Esophagus mucosa (tissue), 1 donor: ENCODE results near the gene LMF2. TPM values are rescaled to one million over a fixed set of nuclear protein-coding genes. Genes with fewer than 3 reads are reported as not detected.
A peak's percentile ranks its signal among the peaks of the same experiment; 100 is the strongest.

Experiments
- ATAC-seq: fragments of 200-7000 bp; cut with Tn5 transposase; one replicate; pipeline ENCODE4 v1.9.1; 2020
- total RNA-seq: library from RNA; stranded (reverse); gene quantifications from one replicate; pipeline ENCODE4 v1.2.4, GENCODE V29; 2023
- donor health status: DM: yes; HTN: yes; CAD: no.

The LMF2 gene
- total RNA-seq, 1 donor from 2014 or later, result 43.7 TPM

- no peak for ATAC-seq
These were observed 43.1 kb downstream of the LMF2 start for GRCh38 chr22:50464451-50464850.

- ATAC-seq, result no peak
These were observed 44.2 kb downstream of the LMF2 start for GRCh38 chr22:50463188-50463900.

- no peak for ATAC-seq
These were observed 45.4 kb downstream of the LMF2 start for GRCh38 chr22:50461979-50462540.

DNA sequence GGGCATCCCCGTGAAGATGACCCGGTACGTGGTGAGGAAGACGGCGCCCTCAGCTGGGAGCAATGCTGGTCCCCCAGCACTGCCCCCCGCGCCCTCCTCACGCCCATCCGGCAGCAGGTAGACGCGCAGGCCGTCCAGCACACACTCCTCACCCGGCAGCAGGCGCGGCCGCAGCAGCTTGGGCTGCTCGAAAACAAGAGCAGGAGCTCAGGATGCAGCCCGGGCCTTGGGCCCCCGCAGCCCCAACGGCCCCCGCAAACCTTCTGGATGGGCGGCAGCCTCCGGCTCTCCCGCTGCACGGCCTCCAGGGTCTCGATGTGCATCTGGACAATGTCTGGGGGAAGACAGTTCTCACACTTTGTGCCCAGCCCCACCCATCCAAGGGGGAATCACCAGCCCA, 46.0 kb downstream of the LMF2 start:
- no peak for ATAC-seq

DNA sequence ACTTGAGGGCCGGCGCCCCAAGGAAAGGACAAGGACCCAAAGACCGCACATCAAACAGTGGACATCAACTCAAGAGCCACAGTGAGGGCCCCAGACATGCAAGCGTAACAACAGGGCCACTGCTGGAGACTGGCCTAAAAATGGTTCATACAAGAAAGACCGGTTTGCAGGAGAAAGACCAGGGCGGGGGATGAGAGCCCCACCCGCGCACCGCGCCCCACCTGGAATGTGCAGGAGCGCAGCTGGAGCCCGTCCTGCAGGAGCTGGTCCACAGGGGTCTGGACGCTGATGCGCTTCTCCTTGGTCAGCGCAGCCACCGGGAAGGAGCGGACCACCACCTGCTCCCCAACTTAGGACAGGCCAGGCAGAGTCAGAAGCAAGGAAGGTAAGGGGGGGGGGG, 46.6 kb downstream of the LMF2 start:
- peak; percentile 85 for ATAC-seq

DNA sequence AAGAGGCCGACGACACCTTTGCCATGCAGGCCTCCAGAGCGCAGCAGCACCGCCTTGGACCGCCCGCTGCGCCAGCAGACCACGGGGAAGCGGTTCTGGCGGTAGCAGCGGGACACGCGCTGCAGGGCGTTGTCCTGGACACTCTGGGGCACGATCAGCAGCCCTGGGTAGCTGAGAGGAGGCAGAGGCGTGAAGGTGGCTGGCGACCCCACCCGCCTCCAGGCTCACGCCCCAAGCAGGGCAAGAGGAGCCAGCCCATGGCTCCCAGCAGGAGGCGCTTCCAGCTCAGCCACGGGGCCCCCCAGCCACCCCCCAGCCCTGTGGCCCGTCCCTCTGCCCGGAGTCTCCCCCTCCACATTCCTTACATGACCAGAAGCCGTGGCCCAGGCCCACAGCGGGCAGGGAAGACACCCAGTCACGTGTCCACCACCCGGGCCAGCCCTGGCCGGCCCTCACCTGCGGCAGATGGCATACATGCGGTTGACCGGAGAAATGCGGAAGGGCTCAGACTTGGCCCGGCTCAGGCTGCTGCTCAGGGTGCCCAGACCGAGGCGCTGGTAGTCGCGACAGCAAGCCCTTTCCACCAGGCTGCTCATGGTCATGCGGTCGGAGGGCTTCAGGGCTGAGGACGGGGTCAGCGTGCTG, 47.9 kb downstream of the LMF2 start:
- ATAC-seq, result no peak

GRCh38 chr22:50459016-50459415, 48.5 kb downstream of the LMF2 start:
- ATAC-seq, result no peak

- ATAC-seq, result no peak
These were observed 50.9 kb downstream of the LMF2 start for GRCh38 chr22:50456466-50457234.

DNA sequence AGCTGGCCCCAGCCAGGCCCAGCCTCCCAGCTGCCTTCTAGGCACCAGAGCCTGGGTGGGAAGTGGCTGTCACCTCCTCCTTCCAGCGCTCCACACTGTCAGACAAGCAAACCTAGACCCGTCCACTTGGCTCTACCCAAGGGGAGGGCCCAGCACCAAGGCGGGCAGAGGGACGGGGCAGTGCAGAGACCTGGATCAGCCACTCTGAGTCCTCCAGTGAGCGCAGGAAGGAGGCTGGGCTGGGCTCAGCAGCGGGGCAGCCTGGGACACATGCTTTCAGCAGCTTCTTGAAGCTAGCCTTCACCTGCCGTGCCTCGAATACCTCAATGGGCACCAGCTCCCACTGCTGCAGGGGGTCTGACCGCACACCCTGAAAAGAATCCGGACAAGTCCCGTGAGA, 51.5 kb downstream of the LMF2 start:
- no peak for ATAC-seq

- no peak for ATAC-seq
These were observed 52.3 kb downstream of the LMF2 start for GRCh38 chr22:50455201-50455600.

DNA sequence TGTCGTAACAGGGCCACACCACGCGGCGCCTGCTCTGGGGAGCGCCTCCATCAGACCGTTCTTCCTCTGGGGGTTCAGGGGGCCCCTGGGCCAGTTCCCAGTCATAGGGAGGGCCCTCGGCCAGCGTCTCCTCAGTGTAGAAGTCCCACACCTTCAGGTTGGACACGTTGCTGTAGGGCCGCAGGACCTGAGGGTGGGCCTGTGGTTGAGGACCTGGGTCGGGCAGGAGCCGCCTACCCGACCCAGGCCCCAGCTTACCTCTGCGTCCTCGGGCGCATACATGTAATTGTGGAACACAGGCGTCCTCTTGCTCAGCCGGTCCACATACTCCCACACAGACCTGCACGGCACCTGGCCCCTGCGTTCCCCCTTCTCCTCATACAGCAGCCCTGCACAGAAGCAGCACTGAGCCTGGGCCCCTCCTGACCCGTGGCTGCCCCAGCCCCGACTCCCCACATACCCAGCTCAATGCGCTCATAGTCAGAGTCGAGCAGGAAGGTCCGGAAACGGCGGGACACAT, 52.9 kb downstream of the LMF2 start:
- no peak for ATAC-seq

Other genes with a start within 250 kb of the LMF2 start
- gene MAPK12, start 246.0 kb downstream of the LMF2 start, total RNA-seq, result 2.6 TPM
- 5.8 TPM for gene MAPK11, start 237.3 kb downstream of the LMF2 start, total RNA-seq
- 148 TPM for gene PLXNB2, start 200.1 kb downstream of the LMF2 start, total RNA-seq
- 2.3 TPM for gene DENND6B, start 180.7 kb downstream of the LMF2 start, total RNA-seq
- gene PPP6R2, start 164.4 kb downstream of the LMF2 start, total RNA-seq, result 29.3 TPM
- 55.0 TPM for gene SBF1, start 32.7 kb downstream of the LMF2 start, total RNA-seq
- 11.7 TPM for gene ADM2, start 26.2 kb downstream of the LMF2 start, total RNA-seq
- not detected for gene MIOX, start 20.8 kb downstream of the LMF2 start, total RNA-seq
- gene NCAPH2, start 522 bp upstream of the LMF2 start, total RNA-seq, result 37.1 TPM
- gene SCO2, start 17.9 kb upstream of the LMF2 start, total RNA-seq, result 1.2 TPM
- gene TYMP, start 22.3 kb upstream of the LMF2 start, total RNA-seq, result 86.0 TPM
- gene KLHDC7B, start 38.2 kb upstream of the LMF2 start, total RNA-seq, result 0.20 TPM
- not detected for gene SYCE3, start 55.2 kb upstream of the LMF2 start, total RNA-seq
- gene CPT1B, start 70.7 kb upstream of the LMF2 start, total RNA-seq, result 12.1 TPM
- gene CHKB, start 75.1 kb upstream of the LMF2 start, total RNA-seq, result 31.4 TPM
- 2.3 TPM for gene MAPK8IP2, start 93.1 kb upstream of the LMF2 start, total RNA-seq
- 30.1 TPM for gene ARSA, start 120.5 kb upstream of the LMF2 start, total RNA-seq
- 5.9 TPM for gene SHANK3, start 165.1 kb upstream of the LMF2 start, total RNA-seq
- gene ACR, start 230.5 kb upstream of the LMF2 start, total RNA-seq, result 0.40 TPM